H9 (cell line): ENCODE results near the gene CTNNBL1. TPM values are rescaled to one million over a fixed set of nuclear protein-coding genes. Genes with fewer than 3 reads are reported as not detected.

Source experiments
- DNase-seq: peaks from one replicate; pipeline ENCODE4 v3.0.0-alpha.2; 2017
- H2AFZ ChIP-seq: one replicate; pipeline ENCODE4 v1.6.1; 2013; ENCODE audit warnings: mild to moderate bottlenecking, low read length, control low read depth, moderate library complexity
- H2AK5ac ChIP-seq: 2 replicates; pipeline ENCODE4 v1.6.1; 2013; ENCODE audit warnings: low read length, control low read depth, mixed read lengths; ENCODE audit not compliant: insufficient read length
- H2BK120ac ChIP-seq: one replicate; pipeline ENCODE4 v1.6.1; 2013; ENCODE audit warnings: low read depth, mild to moderate bottlenecking, low read length, control low read depth, inconsistent platforms; ENCODE audit not compliant: poor library complexity, severe bottlenecking
- H2BK12ac ChIP-seq: 2 replicates; pipeline ENCODE4 v1.6.1; 2013; ENCODE audit warnings: low read length, control low read depth, mixed read lengths, low read depth; ENCODE audit not compliant: insufficient read length
- H2BK15ac ChIP-seq: 2 replicates; pipeline ENCODE4 v1.6.1; 2013; ENCODE audit warnings: low read depth, low read length, control low read depth
- H2BK20ac ChIP-seq: one replicate; pipeline ENCODE4 v1.6.1; 2013; ENCODE audit warnings: low read depth, mild to moderate bottlenecking, low read length, control low read depth, inconsistent platforms; ENCODE audit not compliant: poor library complexity, severe bottlenecking
- H2BK5ac ChIP-seq: 2 replicates; pipeline ENCODE4 v1.6.1; 2013; ENCODE audit warnings: low read length, control low read depth, mixed read lengths; ENCODE audit not compliant: insufficient read length
- H3K14ac ChIP-seq: 2 replicates; pipeline ENCODE4 v1.6.1; 2013; ENCODE audit warnings: low read length, control low read depth; ENCODE audit not compliant: insufficient read depth
- H3K18ac ChIP-seq: 2 replicates; pipeline ENCODE4 v1.6.1; 2013; ENCODE audit warnings: low read depth, mild to moderate bottlenecking, mixed read lengths, low read length, control low read depth; ENCODE audit not compliant: insufficient read length
- H3K23ac ChIP-seq: 2 replicates; pipeline ENCODE4 v1.6.1; 2013; ENCODE audit warnings: low read length, control low read depth, mixed read lengths, low read depth; ENCODE audit not compliant: insufficient read length
- H3K23me2 ChIP-seq: 2 replicates; pipeline ENCODE4 v1.6.1; 2013; ENCODE audit warnings: low read depth, mild to moderate bottlenecking, mixed read lengths, low read length, control low read depth; ENCODE audit not compliant: insufficient read length, poor library complexity, severe bottlenecking
- H3K27ac ChIP-seq: 2 replicates; pipeline ENCODE4 v1.5.1; 2013; ENCODE audit warnings: low read length, control low read depth, mixed read lengths, low read depth; ENCODE audit not compliant: insufficient read length
- H3K27me3 ChIP-seq: 2 replicates; pipeline ENCODE4 v1.6.1; 2013; ENCODE audit warnings: low read length, control low read depth, inconsistent platforms; ENCODE audit not compliant: insufficient read depth
- H3K4ac ChIP-seq: 2 replicates; pipeline ENCODE4 v1.6.1; 2013; ENCODE audit warnings: low read depth, mild to moderate bottlenecking, control low read depth, inconsistent platforms, low read length, moderate library complexity
- H3K4me1 ChIP-seq: 2 replicates; pipeline ENCODE4 v1.6.1; 2013; ENCODE audit warnings: low read length, control low read depth, inconsistent platforms; ENCODE audit not compliant: insufficient read depth
- H3K4me2 ChIP-seq: 2 replicates; pipeline ENCODE4 v1.6.1; 2013; ENCODE audit warnings: low read length, control low read depth, mixed read lengths; ENCODE audit not compliant: insufficient read length, insufficient read depth
- H3K56ac ChIP-seq: 2 replicates; pipeline ENCODE4 v1.6.1; 2013; ENCODE audit warnings: low read depth, mild to moderate bottlenecking, mixed read lengths, low read length, control low read depth; ENCODE audit not compliant: insufficient read length
- H3K79me1 ChIP-seq: 2 replicates; pipeline ENCODE4 v1.6.1; 2013; ENCODE audit warnings: low read depth, mild to moderate bottlenecking, moderate library complexity, low read length, control low read depth, inconsistent platforms; ENCODE audit not compliant: insufficient read depth, poor library complexity, severe bottlenecking
- H3K79me2 ChIP-seq: 2 replicates; pipeline ENCODE4 v1.6.1; 2013; ENCODE audit warnings: low read length, control low read depth, inconsistent platforms; ENCODE audit not compliant: insufficient read depth
- H3K9ac ChIP-seq: 2 replicates; pipeline ENCODE4 v1.6.1; 2013; ENCODE audit warnings: low read length, control low read depth, mixed read lengths; ENCODE audit not compliant: insufficient read length; ENCODE audit errors: extremely low read depth
- H3K9me3 ChIP-seq: one replicate; pipeline ENCODE4 v1.6.1; 2013; ENCODE audit warnings: low read depth, low read length, inconsistent platforms; ENCODE audit not compliant: control insufficient read depth
- H3T11ph ChIP-seq: one replicate; pipeline ENCODE4 v1.6.1; 2013; ENCODE audit warnings: mild to moderate bottlenecking, low read length, control low read depth, inconsistent platforms
- H4K20me1 ChIP-seq: one replicate; pipeline ENCODE4 v1.6.1; 2013; ENCODE audit not compliant: control insufficient read depth, insufficient read length, insufficient read depth
- H4K5ac ChIP-seq: 2 replicates; pipeline ENCODE4 v1.6.1; 2013; ENCODE audit warnings: low read depth, mild to moderate bottlenecking, mixed read lengths, low read length, control low read depth; ENCODE audit not compliant: insufficient read length
- H4K8ac ChIP-seq: replicated peaks from 2 replicates; pipeline ENCODE4 v1.6.1; 2013; ENCODE audit warnings: low read length, control low read depth, mixed read lengths, low read depth; ENCODE audit not compliant: insufficient read length
- H4K91ac ChIP-seq: 2 replicates; pipeline ENCODE4 v1.6.1; 2013; ENCODE audit warnings: low read depth, mild to moderate bottlenecking, moderate library complexity, mixed read lengths, low read length, control low read depth; ENCODE audit not compliant: insufficient read length
- H3K27ac Mint-ChIP-seq, 3 experiments: 2 replicates in 2 of 3; 3 replicates in 1 of 3; pipeline ENCODE4 v1.8.0; 2020 to 2021; ENCODE audit warnings: mixed read lengths in 3 of 3, mild to moderate bottlenecking in 1 of 3, moderate library complexity in 1 of 3
- H3K27me3 Mint-ChIP-seq: 2 replicates; pipeline ENCODE4 v1.8.0; 2021; ENCODE audit warnings: low read depth, mild to moderate bottlenecking, moderate library complexity, mixed read lengths
- H3K36me3 Mint-ChIP-seq, 3 experiments: 2 replicates in 2 of 3; 3 replicates in 1 of 3; pipeline ENCODE4 v1.8.0; 2020 to 2021; ENCODE audit warnings: low read depth in 3 of 3, mixed read lengths in 3 of 3; ENCODE audit not compliant: insufficient read depth in 1 of 3
- H3K4me1 Mint-ChIP-seq, 2 experiments: 2 replicates each; pipeline ENCODE4 v1.8.0; 2020; ENCODE audit warnings: mixed read lengths in 2 of 2
- H3K4me3 Mint-ChIP-seq, 2 experiments: 2 replicates in 1 of 2; 3 replicates in 1 of 2; pipeline ENCODE4 v1.8.0; 2020 to 2021; ENCODE audit warnings: mild to moderate bottlenecking in 2 of 2, mixed read lengths in 2 of 2, moderate library complexity in 1 of 2
- H3K9me3 Mint-ChIP-seq, 2 experiments: 2 replicates in 1 of 2; 3 replicates in 1 of 2; pipeline ENCODE4 v1.8.0; 2020; ENCODE audit warnings: mild to moderate bottlenecking in 2 of 2, mixed read lengths in 2 of 2, moderate library complexity in 1 of 2
- WGBS: extraction: QIAGEN DNeasy Blood & Tissue Kit; methylation state at CpG from one replicate; pipeline ENCODE4 v1.1.7; 2013; ENCODE audit warnings: missing lambda C conversion rate, low lambda C conversion rate, mixed read lengths; ENCODE audit not compliant: insufficient read length; ENCODE audit errors: extremely low coverage; 5-methylcytosine and 5-hydroxymethylcytosine counted together
- total RNA-seq: library from RNA; stranded (reverse); gene quantifications from 2 replicates; pipeline ENCODE4 v1.2.1, GENCODE V29; 2021
- TF ChIP-seq, protein P1 (sequence below): fragments of 200-600 bp; sonication (generic); conservative IDR thresholded peaks from 3 replicates; pipeline ENCODE4 v1.8.0; 2021; ENCODE audit warnings: antibody characterized with exemption, mild to moderate bottlenecking

CTNNBL1 gene
- total RNA-seq, 1 experiment from 2014 or later = 67.2 TPM

DNA sequence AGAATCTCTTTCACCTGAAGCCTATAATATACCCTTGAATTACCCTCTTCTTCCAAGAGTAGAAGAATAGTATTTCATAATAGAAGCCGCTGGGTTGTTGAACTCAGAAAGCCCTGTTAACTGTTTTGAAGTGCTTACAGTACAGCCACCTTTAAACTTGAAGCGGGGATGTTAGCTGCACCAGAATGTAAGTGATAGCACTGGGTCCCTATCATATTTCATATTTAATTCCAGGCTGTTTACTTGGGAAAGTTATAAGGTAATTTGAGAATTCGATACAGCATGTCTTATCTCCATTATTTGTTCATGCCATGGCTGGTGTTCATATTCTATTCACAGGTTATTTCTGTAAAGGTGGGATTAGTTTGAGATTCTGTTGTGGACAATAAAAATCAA, 145.6 kb downstream of the CTNNBL1 start:
- Histone ChIP-seq H3K23ac (no peak overlapping the region), H2BK20ac (no peak overlapping the region), H4K91ac (no peak overlapping the region), H2AK5ac (no peak overlapping the region), H4K20me1 (no peaks in the 10 kb centered on the region), H3K79me2 (no peaks in the 10 kb centered on the region), H2BK5ac (no peak overlapping the region), H4K8ac (no peak overlapping the region), H3K9me3 (no peaks in the 10 kb centered on the region), H2BK120ac (no peak overlapping the region), H3K56ac (no peak overlapping the region), H3K27ac (no peak overlapping the region), H3K9ac (no peak overlapping the region), H3K23me2 (no peaks in the 10 kb centered on the region), H2BK15ac (no peak overlapping the region), H4K5ac (no peak overlapping the region), H3K79me1 (no peaks in the 10 kb centered on the region), H3K18ac (no peak overlapping the region), H3K27me3 (no peaks in the 10 kb centered on the region), H2AFZ (no peak overlapping the region), H3K14ac (no peak overlapping the region), H3K4me2 (no peak overlapping the region), H3T11ph (no peak overlapping the region), H3K4ac (no peak overlapping the region), H3K4me1 (no peaks in the 10 kb centered on the region; the same call in 1 of the 2 replicates), H2BK12ac (no peak overlapping the region)
- Mint-ChIP-seq H3K4me3 (no peak overlapping the region), H3K9me3 (no peaks in the 10 kb centered on the region), H3K4me1 (peaks cover 11 to 15% of the 10 kb centered on the region in 2 experiments), H3K36me3 (peaks cover 2 to 16% (median 11%) of the 10 kb centered on the region in 3 experiments; a peak in 4 of 7 replicates), H3K27me3 (no peaks in the 10 kb centered on the region), H3K27ac (no peak overlapping the region)
- WGBS = no CpG with 5 or more reads among the region's 3 CpGs
- TF ChIP-seq, protein P1, sequence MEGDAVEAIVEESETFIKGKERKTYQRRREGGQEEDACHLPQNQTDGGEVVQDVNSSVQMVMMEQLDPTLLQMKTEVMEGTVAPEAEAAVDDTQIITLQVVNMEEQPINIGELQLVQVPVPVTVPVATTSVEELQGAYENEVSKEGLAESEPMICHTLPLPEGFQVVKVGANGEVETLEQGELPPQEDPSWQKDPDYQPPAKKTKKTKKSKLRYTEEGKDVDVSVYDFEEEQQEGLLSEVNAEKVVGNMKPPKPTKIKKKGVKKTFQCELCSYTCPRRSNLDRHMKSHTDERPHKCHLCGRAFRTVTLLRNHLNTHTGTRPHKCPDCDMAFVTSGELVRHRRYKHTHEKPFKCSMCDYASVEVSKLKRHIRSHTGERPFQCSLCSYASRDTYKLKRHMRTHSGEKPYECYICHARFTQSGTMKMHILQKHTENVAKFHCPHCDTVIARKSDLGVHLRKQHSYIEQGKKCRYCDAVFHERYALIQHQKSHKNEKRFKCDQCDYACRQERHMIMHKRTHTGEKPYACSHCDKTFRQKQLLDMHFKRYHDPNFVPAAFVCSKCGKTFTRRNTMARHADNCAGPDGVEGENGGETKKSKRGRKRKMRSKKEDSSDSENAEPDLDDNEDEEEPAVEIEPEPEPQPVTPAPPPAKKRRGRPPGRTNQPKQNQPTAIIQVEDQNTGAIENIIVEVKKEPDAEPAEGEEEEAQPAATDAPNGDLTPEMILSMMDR = no peak
- no peak for DNase-seq
